GM21717 (cell line): ENCODE data around the gene CFP.

Source experiments
- ATAC-seq: cut with Tn5 transposase; IDR thresholded peaks from one replicate; pipeline ENCODE4 v1.9.1; 2021; ENCODE audit warnings: mild to moderate bottlenecking, moderate library complexity; ENCODE audit not compliant: unreplicated experiment

The CFP gene

DNA sequence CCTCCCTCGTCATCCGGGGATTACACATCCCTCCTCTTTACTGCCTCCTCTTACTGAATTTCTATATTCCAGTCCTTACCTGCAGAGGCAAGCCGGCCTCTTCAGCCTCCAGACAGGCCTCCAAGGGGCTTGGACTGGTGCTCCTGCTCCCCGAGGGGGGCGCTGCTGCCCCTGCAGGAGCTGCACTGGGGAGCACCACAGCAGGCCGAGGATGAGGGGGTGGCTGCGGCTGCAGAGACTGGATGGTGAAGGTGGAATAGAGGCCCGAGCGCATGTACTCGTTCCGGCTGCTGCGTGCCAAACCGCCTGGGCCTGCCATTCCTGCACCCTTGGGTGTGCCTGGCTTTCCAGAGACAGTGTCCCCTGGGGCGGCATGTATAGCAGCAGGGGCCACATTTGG, 9.1 kb upstream of the CFP start:
- ATAC-seq = no peak

DNA sequence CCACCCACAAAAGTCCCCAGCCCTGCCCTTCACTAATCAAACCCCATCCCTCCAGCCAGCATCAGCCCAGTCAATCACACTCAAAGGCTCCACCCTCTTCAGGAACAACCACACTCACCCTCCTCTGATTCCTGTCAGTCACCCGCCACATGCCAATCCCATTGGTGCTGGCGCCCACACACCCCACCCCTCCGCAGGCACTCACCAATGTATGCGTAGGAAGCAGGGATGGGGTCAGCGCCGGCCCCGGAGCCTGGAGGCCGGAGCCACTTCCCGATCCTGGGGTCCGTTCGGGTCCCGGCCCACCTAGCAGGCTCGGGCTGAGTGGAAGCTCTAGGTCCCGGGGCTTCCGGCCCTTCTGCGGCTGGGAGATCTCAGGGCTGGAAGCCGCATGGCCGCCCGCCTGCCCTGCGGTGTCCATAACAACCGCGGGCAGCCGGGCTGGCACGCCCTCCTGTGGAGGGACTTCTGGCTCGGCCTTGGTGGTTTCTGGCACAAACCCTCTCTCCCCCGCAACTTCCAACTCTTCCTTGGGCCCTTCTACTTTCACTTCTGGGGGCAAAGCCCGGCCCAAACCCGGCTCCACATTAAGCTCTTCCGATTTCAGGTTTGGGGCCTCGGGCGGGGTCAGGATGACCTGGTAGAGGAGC, 7.9 kb upstream of the CFP start:
- no peak for ATAC-seq

DNA sequence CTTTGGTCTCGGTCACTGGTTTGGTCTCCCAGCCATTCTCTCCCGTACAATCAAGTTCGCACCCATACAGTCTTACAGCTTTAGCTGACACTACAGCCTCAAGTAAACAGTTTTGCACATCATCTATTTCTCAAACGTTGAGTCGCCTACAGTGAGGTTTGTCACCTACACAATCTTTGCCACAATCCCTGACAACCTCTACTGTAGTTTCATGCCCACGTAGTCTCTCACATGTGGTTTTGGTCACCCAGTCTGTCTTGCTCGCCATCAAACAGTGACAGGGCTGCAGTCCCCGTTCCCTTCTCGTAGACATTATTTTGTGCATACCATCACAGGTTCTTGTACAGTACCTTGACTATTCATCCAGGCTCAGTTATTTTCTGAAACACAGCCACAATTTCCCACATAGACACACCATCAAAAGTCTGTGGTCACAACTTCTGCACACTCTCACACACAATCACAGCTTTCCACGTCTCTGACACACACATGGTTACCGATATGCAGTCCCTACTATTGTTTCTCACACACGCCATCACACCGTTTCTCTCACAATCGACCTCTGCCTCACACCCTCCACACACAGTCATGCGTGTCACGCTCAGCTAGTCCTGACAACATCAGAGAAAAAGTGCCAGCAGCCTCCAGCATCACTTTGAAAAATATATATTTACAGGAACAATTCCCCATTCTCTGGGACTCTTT, 5.3 kb upstream of the CFP start:
- ATAC-seq = no peak

DNA sequence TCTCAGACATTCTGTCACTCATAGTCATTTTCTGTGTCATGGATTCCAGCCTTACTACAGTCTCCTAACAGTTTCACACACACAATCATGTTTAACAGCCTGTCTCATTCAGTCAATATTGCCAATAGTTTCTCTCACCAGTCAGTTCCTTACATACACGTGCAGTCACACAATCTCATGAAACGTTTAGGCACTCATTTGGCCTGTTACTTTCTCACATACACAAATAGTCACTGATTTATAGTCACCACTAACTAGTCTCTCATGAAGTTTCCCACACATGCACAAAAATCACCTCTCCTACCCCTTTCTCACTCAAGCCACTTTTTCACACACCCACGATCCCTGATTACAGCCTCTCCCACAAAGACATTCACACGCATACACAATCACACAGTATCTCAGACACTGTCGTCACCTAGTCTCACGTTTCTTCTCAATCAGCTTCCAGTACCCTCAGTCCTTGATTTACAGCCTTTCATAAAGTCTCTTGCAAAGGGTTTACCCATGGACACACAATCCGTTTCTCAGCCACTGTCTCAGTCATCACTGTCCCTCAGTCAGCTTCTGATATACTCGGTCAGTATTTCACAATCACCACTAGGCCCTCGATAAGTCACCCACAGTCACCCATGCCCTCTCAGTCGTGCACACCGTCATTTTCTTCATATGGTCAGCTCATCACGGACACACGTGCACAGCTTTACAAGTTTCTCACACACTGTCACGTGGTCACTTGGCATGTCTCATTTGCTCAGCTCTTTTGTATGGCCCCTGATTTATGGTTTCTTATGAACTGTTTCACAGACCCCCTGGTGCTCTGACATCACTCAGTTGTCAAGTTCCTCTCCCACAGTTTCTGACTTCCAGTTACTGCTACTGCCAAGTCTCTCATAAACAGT, 4.2 kb upstream of the CFP start:
- no peak for ATAC-seq

DNA sequence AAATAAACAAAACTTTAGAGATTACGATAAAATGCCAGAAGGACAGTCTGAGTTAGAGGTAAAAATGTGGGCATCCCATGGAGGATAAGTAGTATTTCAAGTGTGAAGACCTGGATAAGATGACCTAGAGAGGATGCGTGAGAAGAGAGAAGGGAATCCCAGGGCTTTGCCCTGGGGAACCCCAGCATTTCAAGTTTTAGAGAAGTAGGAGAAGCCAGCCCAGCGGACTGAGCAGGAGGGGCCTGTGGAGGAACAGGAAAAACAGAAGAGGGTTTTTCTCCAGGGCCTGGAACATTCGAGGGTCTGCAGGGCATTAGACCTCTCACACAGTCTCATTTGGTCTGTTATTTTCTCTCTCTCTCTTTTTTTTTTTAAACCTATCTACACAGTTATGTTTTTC, 2.9 kb upstream of the CFP start:
- no peak for ATAC-seq

DNA sequence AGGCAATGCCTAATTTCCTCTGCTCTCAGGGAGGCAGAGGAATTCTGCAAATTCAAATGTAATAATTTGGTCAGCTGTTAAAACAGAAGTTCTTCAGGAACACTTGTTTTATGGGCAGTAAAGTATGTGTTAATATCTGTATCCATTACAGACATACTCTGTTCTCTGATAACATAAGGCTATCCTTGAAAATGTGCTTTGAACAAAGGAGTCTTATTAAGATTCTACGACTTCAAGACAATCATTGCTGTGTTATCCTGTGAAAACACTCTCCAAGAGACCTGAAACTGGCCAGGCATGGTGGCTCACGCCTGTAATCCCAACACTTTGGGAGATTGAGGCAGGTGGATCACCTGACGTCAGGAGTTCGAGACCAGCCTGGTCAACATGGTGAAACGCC, 1.9 kb upstream of the CFP start:
- no peak for ATAC-seq

DNA sequence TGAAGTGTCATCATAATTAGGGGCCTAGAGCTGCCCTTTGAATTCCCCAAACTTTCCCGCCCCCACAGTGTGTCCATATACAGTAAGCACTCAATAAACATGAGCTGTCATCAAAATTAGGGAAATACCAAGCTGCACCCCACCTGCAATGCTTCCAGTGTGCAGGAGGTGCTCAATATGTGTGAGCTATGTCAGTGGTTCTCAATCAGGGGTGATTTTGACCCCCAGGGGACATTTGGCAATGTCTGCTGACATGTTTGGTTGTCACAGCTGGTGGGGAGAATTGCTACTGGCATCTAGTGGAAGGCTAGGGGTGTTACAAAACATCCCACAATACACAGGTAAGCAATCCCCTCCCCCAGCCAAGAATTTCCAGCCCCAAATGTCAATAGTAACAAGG, 748 bp downstream of the CFP start:
- ATAC-seq = no peak

DNA sequence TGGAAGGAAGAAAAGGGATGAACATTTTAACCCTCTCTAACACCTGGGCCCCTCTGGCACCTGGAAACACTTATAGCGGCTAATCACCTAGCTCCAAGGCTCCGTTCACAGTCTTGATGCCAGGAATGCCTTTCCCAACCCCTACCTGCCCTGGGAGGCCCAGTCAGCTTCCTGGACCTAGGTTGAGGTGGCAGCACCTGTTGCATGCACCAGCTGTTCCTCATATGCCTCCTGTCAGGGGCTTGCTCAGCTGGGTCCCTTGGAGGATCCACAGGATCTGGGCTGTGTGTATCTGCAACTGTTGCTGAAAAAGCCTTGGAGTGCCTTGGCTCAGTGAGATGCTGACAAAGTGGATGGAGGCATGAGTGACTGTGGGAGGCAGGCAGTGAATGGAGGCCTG, 4.4 kb downstream of the CFP start:
- no peak for ATAC-seq

DNA sequence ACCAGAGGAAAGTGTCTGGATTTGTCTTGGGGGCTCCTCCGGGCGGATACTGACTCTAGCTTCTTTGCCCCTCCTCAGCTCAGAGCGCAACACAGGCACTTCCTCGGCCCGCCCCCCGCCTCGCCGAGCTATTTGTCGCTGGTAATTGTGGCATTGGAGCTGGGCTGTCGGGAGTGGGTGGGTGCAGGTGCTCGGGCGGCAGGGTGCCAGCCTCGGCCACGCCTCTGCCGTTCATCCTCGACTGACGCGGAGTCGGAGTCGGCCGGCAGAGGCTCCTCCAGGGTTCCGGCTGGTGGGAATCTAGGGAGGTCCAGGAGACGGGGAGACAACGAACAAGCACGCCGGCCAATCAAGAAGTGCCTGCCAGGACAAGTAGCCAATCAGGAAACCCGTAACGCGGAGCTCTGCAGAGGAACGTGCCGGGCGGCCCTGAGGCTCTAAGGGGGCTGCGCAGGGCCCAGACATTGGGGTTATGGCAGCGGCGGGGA, 6.1 kb downstream of the CFP start:
- no peak for ATAC-seq

DNA sequence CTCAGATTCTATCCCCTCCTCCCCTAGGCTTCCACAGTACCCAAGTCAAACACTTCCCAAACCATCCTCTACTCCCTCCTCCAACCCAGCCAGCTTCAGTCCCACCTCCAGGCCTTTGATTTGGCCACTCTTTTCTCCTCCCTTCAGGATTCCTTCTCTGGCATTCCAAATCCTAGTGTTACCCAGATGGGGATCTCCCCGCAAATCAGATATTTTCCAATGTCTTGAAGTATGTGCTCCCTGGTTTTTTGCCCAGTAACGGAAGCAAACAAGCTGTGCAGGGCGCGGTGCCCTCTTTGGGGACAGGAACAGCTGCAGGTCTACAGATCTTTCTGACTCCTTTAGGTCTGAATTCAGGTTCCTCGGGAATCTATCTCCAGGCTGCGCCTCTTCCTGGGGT, 7.9 kb downstream of the CFP start:
- no peak for ATAC-seq

DNA sequence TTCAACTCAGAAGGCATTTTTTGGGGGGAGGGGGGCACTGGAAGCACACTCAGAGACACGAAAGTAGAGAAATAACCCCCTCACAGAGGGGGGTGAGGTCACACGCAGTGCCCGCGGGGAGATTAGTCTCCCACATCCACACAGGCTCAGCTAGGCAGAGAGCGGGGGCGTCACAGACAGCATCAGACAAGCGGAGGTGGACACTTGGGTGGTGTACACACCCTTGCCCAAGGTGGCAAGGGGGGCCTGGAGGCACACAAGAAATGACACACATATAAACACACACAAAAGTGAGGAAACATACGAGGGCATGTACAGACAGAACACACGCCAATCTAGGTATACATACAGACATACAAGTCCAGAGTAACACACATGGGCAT, 9.4 kb downstream of the CFP start:
- no peak for ATAC-seq

DNA sequence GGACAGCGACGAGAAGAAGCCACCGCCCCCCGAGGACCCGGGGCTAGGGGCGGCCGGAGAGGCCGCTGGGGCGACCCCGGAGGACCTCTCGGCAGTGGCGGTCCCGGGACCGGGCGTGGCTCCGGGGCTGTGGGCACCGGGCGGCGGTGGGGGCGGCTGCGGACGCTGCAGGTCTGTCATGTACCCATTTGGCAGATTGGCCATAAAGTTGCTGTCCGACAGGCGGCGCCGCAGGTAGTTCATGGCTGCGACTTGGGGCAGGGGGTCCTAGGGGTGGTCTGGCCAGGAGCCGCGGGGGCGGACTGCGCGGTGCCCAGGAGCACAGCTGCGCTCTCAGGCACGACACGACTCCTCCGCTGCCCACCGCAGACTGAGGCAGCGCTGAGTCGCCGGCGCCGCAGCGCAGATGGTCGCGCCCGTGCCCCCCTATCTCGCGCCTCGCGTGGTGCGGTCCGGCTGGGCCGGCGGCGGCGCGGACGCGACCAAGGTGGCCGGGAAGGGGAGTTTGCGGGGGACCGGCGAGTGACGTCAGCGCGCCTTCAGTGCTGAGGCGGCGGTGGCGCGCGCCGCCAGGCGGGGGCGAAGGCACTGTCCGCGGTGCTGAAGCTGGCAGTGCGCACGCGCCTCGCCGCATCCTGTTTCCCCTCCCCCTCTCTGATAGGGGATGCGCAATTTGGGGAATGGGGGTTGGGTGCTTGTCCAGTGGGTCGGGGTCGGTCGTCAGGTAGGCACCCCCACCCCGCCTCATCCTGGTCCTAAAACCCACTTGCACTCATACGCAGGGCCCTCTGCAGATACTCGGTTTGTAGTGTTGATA, 10.0 kb downstream of the CFP start, which contains the start of gene SYN1:
Gene SYN1 (minus strand): TSS at position 372 of the 817 bp plus-strand sequence. CDS start 129 bp downstream, at position 243.
- no peak for ATAC-seq

DNA sequence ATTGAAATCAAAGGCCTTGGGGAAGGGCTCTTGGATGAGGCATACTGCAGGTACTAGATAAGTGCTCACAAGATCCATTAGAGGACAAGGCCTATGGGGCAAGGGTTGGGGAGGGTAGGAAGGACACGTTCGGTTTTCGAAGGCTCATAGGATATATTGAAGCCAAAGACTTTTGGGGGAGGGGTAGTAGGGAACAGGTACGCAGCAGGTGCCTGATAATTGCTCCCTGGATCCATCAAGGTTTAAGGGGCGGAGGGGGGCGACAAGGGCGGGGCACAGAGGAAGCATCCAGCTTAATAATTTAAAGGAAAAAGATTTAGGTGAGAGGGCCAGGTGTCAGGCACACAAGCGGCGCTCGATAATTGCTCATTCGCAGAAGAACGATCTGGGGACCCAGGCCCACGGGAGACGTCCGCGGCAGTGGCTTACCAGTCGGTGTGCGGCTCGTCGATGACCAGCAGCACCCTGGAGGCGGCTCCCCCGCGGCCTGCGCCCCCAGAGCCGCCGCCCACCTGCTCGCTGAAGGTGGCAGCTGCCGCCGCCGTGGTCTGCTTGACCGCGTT, 10.7 kb downstream of the CFP start:
- no peak for ATAC-seq

DNA sequence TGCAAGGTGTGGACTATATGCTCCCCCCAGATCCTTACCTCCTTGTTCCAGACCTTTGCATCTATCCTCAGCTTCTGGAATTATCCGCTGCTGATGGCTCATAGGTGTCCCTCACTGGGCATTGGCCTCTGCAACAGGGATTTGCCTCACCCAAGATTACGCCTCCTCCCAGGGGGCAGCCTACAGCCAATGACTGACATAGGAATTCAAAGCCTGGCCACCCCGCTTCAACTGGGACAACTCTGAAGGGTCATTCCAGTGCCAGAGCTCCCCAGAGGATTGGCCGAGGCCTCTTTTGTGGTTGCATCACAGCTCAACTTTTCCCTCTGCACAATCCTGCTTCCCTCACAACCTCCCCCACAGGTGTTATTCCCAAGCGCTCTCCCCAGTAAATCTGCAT, 15.1 kb downstream of the CFP start:
- ATAC-seq = no peak

DNA sequence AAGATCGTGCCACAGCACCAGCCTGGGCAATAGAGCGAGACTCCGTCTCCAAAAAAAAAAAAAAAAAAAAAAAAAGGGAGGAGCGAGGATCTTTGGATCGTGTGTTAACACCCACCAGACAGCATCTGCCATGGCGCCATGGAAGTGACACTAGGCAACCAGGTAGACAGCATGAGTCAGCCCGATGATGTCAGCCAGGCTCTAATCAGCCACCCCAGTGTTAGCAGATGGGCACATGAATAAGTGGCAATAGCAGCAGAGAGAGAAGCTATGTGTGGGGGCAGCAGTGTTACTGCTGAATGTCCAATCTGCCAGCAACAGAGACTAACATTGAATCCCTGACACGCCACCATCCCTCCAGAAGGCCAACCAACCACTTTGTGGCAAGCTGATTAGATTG, 16.6 kb downstream of the CFP start:
- ATAC-seq = no peak

DNA sequence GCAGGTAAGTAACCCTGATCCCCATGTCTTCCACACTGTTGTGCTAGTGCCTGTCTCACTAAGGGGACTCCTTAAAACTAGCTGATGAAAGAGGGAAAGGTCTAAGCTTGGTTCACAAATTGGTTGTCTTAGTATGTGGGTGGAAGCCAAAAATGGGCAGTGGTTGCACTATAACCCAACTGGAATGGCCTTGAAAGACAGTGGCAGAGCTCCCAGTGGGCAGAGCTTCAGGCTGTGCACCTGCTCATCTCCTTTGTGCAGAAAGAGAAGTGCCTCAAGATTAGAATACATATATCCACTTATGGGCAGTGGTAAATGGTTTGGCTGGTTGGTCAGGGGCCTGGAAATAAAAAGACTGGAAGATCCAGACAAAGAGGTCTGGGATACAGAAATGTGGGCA, 17.3 kb downstream of the CFP start:
- ATAC-seq = no peak

DNA sequence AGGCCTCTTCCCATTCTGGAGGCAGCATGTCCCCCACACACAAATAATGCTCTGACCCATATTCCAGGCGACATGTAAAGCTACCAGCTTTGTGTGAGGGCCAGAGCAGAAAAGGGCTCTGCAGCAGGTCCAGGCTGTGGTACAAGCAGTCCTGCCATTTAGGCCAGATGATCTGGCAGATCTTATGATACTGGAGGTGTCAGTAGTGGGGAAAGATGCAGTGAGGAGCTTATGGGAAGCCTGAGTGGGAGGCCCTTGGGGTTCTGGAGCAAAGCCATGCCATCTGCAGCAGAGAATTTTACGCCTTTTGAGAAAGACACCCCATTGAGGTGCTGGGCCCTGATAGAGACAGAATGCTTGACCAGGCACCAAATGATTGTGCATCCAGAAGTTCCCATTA, 17.8 kb downstream of the CFP start:
- ATAC-seq = no peak

DNA sequence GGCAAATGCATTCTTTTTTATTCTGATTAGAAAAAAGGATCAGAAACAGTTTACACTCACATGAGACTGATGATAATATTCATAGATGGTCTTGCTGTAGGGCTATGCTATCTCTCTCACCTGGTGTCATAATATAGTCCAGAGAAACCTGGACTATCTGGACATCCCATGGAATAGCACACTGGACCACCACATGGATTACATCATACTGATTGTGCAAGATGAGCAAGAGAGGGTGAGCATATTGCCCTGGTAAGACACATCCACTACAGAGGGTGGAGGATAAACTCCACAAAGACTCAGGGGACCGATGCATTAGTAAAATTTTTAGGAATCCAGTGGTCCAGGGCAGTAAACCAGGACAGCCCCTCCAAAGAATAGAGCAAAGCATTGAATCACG, 18.2 kb downstream of the CFP start:
- ATAC-seq = no peak

DNA sequence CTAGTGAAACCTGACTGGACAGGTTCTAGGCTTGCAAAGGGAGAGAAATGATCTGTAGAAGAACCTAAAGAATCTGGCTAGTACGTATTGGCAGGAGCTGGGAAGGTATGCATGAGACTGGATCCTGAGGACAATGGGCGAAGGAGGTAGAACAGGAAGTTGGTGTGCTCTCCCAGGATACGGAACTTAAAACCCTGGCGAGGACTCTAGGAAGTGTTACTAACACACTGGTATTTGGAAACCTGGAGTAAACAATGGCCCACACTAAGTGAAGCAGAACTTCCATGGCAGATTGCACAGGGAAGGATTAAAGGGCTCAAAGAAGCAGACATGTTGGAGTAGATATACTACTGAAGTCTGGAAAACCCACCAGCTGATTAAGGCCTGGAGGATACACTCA, 19.2 kb downstream of the CFP start:
- no peak for ATAC-seq

DNA sequence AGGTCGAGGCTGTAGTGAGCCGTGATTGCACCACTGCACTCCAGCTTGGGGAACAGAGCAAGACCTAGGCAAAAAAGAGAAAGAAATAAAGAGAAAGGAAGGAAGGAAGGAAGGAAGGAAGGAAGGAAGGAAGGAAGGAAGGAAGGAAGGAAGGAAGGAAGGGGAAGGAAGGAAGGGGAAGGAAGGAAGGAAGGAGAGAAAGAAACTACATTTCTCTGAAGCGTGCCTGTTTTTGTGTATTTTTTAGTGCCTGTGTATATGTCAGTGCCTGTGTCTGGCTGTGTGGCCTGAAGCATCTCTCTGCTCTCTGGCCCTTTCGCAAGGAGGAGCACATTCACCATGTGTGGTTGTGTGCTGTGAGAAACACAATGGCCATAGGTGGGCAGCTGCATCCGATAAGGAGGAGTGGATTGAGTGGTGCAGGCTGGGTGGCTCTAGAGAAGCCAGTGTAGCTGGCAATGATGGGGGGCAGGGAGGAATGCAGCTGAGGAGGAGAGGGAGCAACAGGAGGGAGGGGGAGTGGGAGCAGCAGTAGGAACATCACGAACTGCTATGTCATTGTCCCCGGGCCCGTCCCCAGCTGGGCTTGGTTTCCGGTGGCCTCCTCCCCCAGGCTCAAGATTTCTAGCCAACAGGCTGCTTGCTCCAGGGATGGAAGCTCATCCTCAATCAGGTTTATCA, 21.5 kb downstream of the CFP start:
- ATAC-seq = no peak
